Karpas-422 (cell line): ENCODE results near the gene ARHGEF3. TPM values are rescaled to one million over a fixed set of nuclear protein-coding genes. Genes with fewer than 3 reads are reported as not detected.

Source experiments
- DNase-seq: peaks from one replicate; pipeline ENCODE4 v3.0.0-alpha.2; 2015
- H2AFZ ChIP-seq: fragments of 200-600 bp; sonication (generic); 2 replicates; pipeline ENCODE4 v1.6.1; 2014; ENCODE audit warnings: antibody characterized with exemption, low read length, mixed read lengths
- H3K27ac ChIP-seq: fragments of 200-600 bp; sonication (generic); 2 replicates; pipeline ENCODE4 v1.5.1; 2014; ENCODE audit warnings: mild to moderate bottlenecking, low read length, moderate library complexity
- H3K27me3 ChIP-seq: fragments of 200-600 bp; sonication (generic); 2 replicates; pipeline ENCODE4 v1.6.1; 2014; ENCODE audit warnings: low read length, mixed read lengths
- H3K36me3 ChIP-seq: fragments of 200-600 bp; sonication (generic); 2 replicates; pipeline ENCODE4 v1.6.1; 2014; ENCODE audit warnings: low read length, mixed read lengths; ENCODE audit not compliant: insufficient read depth
- H3K4me1 ChIP-seq: fragments of 200-600 bp; sonication (generic); 2 replicates; pipeline ENCODE4 v1.6.1; 2014; ENCODE audit warnings: mild to moderate bottlenecking, low read length, mixed read lengths
- H3K4me2 ChIP-seq: fragments of 200-600 bp; sonication (generic); 2 replicates; pipeline ENCODE4 v1.6.1; 2014; ENCODE audit warnings: low read length, low read depth, mild to moderate bottlenecking; ENCODE audit not compliant: poor library complexity, severe bottlenecking
- H3K4me3 ChIP-seq: fragments of 200-600 bp; sonication (generic); 2 replicates; pipeline ENCODE4 v1.5.1; 2014; ENCODE audit warnings: mild to moderate bottlenecking, antibody characterized with exemption, low read length, mixed read lengths
- H3K79me2 ChIP-seq: fragments of 200-600 bp; sonication (generic); 2 replicates; pipeline ENCODE4 v1.6.1; 2014; ENCODE audit warnings: mild to moderate bottlenecking, low read length, mixed read lengths
- H3K9ac ChIP-seq: fragments of 200-600 bp; sonication (generic); 2 replicates; pipeline ENCODE4 v1.6.0; 2014; ENCODE audit warnings: low read length
- H3K9me2 ChIP-seq: fragments of 200-600 bp; sonication (generic), shearing (Covaris generic); replicated peaks from 2 replicates; pipeline ENCODE4 v1.6.0; 2014; ENCODE audit warnings: mild to moderate bottlenecking, low read length, moderate library complexity; ENCODE audit not compliant: insufficient read depth
- H3K9me3 ChIP-seq: fragments of 300-700, 200-600 bp; sonication (generic); 2 replicates; pipeline ENCODE4 v1.6.1; 2014; ENCODE audit warnings: low read length, mixed read lengths
- H4K20me1 ChIP-seq: fragments of 200-600 bp; sonication (generic); 2 replicates; pipeline ENCODE4 v1.6.1; 2014; ENCODE audit warnings: mild to moderate bottlenecking, antibody characterized with exemption, low read length, low read depth; ENCODE audit not compliant: insufficient read depth
- total RNA-seq: library from RNA; depleted of rRNA; stranded (reverse); fragments of >200 nt; shearing (Covaris generic); gene quantifications from 2 replicates; pipeline ENCODE4 v1.2.3, GENCODE V29; 2014; ENCODE audit warnings: low replicate concordance

Gene ARHGEF3
- total RNA-seq, 1 experiment from 2014 or later: 4.7 TPM

DNA sequence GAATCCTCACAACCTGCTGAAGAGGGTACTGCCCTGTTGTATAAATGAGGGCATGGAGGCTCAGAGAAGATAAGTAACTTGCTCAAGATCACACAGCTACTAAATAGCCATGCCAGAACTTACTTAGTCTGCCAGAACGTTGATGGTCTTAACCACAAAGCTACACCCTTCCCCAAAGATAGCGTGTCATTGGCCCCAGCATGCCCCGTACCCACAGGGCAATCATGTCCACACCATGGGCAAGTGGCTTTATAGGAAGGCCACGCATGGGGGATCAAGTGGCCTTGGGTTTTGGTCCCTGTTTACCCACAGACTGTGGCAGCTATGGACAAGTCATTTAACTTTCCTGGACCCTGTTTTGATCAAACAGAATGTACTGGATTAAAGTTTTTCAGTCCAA is 15.9 kb upstream of the ARHGEF3 start:
- Histone ChIP-seq H3K27me3 (no peaks in the 10 kb centered on the region), H3K36me3 (no peaks in the 10 kb centered on the region), H3K27ac (no peak overlapping the region), H3K4me1 (no peaks in the 10 kb centered on the region; the same call in 1 of the 2 replicates), H3K4me3 (no peak overlapping the region), H3K79me2 (no peaks in the 10 kb centered on the region), H3K9me2 (no peaks in the 10 kb centered on the region), H3K4me2 (no peak overlapping the region), H4K20me1 (peaks cover 27% of the 10 kb centered on the region; the same call in 1 of the 2 replicates), H2AFZ (no peak overlapping the region), H3K9me3 (no peaks in the 10 kb centered on the region), H3K9ac (no peak overlapping the region)
- DNase-seq: no peak

DNA sequence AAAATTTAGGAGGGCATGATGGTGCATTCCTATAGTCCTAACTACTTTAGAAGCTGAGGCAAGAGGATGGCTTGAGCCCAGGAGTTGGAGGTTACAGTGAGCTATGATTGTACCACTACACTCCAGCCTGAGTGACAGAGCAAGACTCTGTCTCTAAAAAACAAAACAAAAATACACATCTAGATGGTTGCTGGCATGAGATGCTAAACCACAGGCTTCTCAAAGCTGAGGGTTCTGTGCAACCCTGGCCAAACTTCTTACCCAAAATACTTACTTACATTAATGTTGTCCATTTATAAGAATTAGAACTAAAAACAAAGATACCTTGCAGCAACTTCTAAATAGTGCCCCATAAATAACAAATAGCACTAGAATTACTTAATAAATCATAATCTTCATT is 14.3 kb upstream of the ARHGEF3 start:
- H4K20me1 ChIP-seq: peaks cover 33% of the 10 kb centered on the region; the same call in 1 of the 2 replicates
- H3K9me2 ChIP-seq: no peaks in the 10 kb centered on the region
- no peaks in the 10 kb centered on the region; the same call in 1 of the 2 replicates for H3K4me1 ChIP-seq
- no peaks in the 10 kb centered on the region for H3K36me3 ChIP-seq
- H3K9me3 ChIP-seq: no peaks in the 10 kb centered on the region
- H2AFZ ChIP-seq: no peak overlapping the region
- no peak for DNase-seq
- H3K4me2 ChIP-seq: no peak overlapping the region
- no peaks in the 10 kb centered on the region for H3K79me2 ChIP-seq
- no peak overlapping the region for H3K4me3 ChIP-seq
- no peak overlapping the region for H3K27ac ChIP-seq
- no peak overlapping the region for H3K9ac ChIP-seq
- H3K27me3 ChIP-seq: no peaks in the 10 kb centered on the region

DNA sequence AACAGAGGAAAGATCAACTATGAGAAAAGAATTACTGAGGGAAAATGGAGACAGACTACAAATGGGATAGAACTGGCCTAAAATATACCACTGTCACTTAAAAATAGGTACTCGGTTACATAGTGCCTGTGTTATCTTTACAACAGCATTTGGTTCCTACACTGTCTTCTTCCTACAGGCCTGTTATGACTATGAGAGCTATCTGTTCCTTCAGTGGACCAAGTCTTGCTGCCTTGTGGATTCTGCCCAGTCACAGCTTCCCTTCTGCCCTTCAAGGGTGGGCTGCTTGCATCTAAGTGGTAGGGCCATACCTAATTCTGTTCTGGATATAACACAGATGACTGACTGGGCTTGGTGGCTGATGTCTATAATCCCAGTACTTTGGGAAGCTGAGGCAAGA is 13.8 kb upstream of the ARHGEF3 start:
- Histone ChIP-seq H3K4me3 (no peak overlapping the region), H3K9me3 (no peaks in the 10 kb centered on the region), H3K9me2 (no peaks in the 10 kb centered on the region), H3K27me3 (no peaks in the 10 kb centered on the region), H3K4me2 (no peak overlapping the region), H4K20me1 (peaks cover 32% of the 10 kb centered on the region; the same call in 1 of the 2 replicates), H3K79me2 (no peaks in the 10 kb centered on the region), H2AFZ (no peak overlapping the region), H3K4me1 (no peaks in the 10 kb centered on the region; the same call in 1 of the 2 replicates), H3K27ac (no peak overlapping the region), H3K9ac (no peak overlapping the region), H3K36me3 (no peaks in the 10 kb centered on the region)
- DNase-seq: no peak

DNA sequence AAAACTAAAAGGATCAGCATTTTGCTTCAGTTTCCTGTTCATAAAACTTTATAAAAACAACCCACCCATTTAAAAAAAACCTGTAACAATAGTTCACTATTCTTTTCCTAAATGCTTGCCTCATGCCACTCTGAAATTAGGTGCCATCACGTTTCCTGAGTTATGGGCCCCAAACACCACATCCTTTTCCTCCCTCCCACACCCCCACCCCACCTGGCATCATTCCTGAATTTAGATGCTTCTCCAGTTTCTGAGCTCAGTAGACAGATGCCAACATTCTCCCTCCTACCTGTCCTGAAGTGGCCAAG is 11.9 kb upstream of the ARHGEF3 start:
- Histone ChIP-seq H3K4me2 (no peak overlapping the region), H3K27ac (no peak overlapping the region), H3K9ac (no peak overlapping the region), H3K9me3 (no peaks in the 10 kb centered on the region), H2AFZ (no peak overlapping the region), H3K36me3 (no peaks in the 10 kb centered on the region), H3K27me3 (no peaks in the 10 kb centered on the region), H4K20me1 (peaks cover 26% of the 10 kb centered on the region; the same call in 1 of the 2 replicates), H3K79me2 (no peaks in the 10 kb centered on the region), H3K4me3 (no peak overlapping the region), H3K4me1 (no peaks in the 10 kb centered on the region; the same call in 1 of the 2 replicates), H3K9me2 (no peaks in the 10 kb centered on the region)
- no peak for DNase-seq

DNA sequence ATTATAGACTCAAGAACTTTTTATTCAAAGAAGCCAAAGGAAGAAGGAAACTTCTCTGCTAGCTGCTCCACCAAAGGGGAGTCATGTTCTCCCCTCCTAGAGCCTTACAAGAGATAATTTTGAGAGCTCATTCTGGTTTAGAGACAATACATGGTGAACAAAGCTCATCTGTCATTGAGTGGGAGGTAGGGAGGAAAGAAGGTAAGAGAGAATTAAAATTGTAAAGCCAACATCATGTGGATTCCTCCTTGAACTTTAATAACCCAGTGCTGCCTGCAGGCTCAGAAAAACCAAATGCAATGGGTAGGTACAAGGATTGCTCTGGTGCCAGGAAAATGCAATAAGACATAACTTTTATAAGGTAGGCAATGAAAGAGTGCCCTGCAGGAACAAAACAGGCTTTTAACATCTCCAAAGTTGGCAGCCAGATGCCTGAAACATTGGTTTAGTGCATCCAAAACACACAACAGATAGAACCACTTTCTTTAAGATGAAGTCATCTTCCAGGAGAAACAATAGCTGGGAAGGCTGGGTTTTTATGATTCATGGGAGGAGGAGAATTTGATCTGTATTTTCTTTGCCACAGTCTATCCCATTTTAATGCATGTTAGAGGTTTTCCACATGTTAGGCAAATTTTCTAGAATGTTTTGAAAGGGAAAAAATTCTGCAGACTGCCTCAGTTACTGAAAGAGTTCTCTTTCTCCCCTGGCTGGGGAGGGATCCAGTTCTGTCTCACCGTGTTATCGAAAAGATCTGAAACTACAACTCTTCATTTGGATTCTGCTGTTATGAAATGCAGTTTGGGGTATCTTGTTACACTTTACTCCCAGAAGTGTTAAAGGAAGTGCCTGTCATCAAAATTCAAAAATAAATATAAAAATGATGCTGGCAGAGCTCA is 11.3 kb upstream of the ARHGEF3 start:
- no peak overlapping the region for H2AFZ ChIP-seq
- no peak for DNase-seq
- H3K9ac ChIP-seq: no peak overlapping the region
- no peaks in the 10 kb centered on the region for H3K79me2 ChIP-seq
- H3K9me2 ChIP-seq: no peaks in the 10 kb centered on the region
- H3K27ac ChIP-seq: no peak overlapping the region
- peaks cover 25% of the 10 kb centered on the region; the same call in 1 of the 2 replicates for H4K20me1 ChIP-seq
- H3K4me1 ChIP-seq: no peaks in the 10 kb centered on the region; the same call in 1 of the 2 replicates
- H3K9me3 ChIP-seq: no peaks in the 10 kb centered on the region
- no peak overlapping the region for H3K4me3 ChIP-seq
- no peaks in the 10 kb centered on the region for H3K27me3 ChIP-seq
- no peak overlapping the region for H3K4me2 ChIP-seq
- H3K36me3 ChIP-seq: no peaks in the 10 kb centered on the region

DNA sequence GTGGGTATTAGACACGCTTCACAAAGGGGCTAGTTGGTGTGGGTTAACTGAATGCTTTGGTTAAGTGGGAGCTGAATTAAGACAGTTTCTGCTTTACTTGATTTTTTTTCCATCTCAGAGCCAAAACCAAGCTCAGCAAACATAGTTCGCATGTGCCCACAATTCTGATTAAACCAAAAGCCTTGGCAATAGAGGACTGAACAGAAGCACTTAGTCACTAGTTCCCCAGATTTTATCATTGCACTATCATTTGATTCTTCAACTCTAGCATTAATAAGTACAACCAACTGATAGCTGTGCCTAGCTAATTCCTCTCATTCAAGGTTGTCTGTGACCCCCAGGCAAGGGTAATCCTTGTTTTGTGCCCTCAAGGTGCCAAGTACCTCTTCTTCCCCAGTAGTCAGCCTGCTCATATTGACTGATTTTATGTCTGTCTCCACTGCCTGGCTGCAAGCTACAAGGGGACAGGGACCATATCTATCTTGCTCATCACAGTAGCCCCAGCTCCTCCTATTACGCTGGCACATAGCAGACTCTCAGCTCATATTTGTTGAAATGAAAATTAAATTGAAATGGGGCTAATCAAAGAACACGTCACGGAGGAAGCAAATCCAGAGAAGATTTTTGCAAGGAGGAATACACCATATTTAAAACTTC is 9.9 kb upstream of the ARHGEF3 start:
- Histone ChIP-seq H4K20me1 (peaks cover 16% of the 10 kb centered on the region; the same call in 1 of the 2 replicates), H2AFZ (no peak overlapping the region), H3K36me3 (no peaks in the 10 kb centered on the region), H3K27me3 (no peaks in the 10 kb centered on the region), H3K9me3 (no peaks in the 10 kb centered on the region), H3K9me2 (no peaks in the 10 kb centered on the region), H3K4me3 (no peak overlapping the region), H3K79me2 (no peaks in the 10 kb centered on the region), H3K9ac (no peak overlapping the region), H3K27ac (no peak overlapping the region), H3K4me1 (no peaks in the 10 kb centered on the region; the same call in 1 of the 2 replicates), H3K4me2 (no peak overlapping the region)
- no peak for DNase-seq

DNA sequence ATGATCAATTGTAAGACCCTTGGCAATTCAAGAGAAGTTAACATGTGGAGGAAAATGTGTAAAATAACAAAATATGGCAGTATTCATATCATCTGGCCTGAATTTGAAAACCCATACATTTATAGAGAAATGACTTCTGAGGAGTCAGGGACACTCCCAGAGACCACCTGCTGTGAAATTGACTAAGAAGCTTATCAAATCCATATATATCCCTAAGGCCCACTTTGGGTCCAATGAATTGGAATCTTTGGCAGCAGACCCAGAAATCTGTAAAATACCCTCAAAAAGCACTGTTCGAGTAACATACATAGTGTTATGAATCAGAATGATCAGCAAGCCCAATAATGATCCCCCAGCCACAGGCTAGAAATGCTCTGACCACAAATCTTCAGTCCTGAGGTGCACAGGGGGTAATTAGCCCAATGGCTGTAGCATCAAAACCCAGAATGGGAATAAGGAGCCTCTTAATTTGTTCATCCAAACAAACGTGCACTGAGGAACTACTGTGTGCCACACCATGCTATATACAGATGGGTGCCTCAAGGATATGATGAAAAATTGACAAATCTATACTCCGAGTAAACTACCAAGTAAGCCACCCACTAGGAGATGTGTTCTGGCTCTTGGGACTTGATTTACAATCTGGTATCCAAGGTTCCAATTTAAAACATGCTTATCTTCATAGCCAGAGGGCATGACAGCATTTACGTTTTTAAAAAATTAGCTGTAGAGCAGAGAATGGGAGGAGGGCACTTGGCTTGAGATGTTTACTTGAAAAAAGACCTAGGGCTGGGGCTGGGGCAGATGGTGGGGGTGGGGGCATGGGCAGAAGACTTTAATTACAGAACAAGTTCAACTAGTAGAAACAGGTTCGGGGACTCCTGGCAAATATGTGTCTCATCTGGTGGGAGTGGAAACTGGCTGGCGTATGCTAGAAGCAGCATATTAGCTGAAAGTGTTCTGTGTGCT is 9.1 kb upstream of the ARHGEF3 start:
- no peak overlapping the region for H3K9ac ChIP-seq
- no peaks in the 10 kb centered on the region for H3K79me2 ChIP-seq
- H3K4me3 ChIP-seq: no peak overlapping the region
- H3K36me3 ChIP-seq: no peaks in the 10 kb centered on the region
- no peak overlapping the region for H3K4me2 ChIP-seq
- H3K4me1 ChIP-seq: no peaks in the 10 kb centered on the region; the same call in 1 of the 2 replicates
- H3K27me3 ChIP-seq: no peaks in the 10 kb centered on the region
- H2AFZ ChIP-seq: no peak overlapping the region
- H4K20me1 ChIP-seq: peaks cover 20% of the 10 kb centered on the region; the same call in 1 of the 2 replicates
- H3K9me2 ChIP-seq: no peaks in the 10 kb centered on the region
- H3K9me3 ChIP-seq: no peaks in the 10 kb centered on the region
- no peak for DNase-seq
- H3K27ac ChIP-seq: no peak overlapping the region
